ENCODE measurements around the gene KIRREL3. TPM values are rescaled to one million over a fixed set of nuclear protein-coding genes. Genes with fewer than 3 reads are reported as not detected.

Gene KIRREL3
- total and polyA plus RNA-seq, 2 of the 4 experiments (the other 2 are of a cell fraction), result 10.9 to 15.9 TPM

DNA sequence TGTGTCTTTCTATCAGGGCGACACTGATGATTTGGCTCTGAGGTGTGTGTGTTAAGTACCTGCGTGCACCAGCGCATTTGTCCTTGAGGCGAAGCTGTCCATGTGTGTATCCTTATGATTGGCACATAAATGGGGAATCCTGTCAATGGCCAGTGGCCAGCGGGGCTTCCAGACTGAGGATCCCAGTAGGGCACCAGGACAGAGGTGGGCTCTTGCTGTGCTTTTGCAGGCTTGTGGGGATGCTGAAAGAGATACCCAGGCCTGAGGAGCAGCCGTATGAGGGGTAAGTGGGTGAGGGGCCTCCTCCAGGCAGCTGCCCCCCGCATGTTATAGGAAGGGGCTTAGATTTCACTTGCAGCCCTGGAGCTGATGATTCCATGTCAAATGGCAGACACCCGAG is 488.3 kb downstream of the KIRREL3 start:
- no peak overlapping the region for H3K4me3 ChIP-seq (ENCODE audit: insufficient read depth, low read depth, low read length)
- no peak overlapping the region for H4K91ac ChIP-seq (ENCODE audit: insufficient read depth, low read depth, low read length)
- no peak overlapping the region for H3K4me2 ChIP-seq (ENCODE audit: low read depth, low read length)
- H3K4ac ChIP-seq (ENCODE audit: low read depth, low read length), result no peak overlapping the region
- intact Hi-C loops (cut with micrococcal nuclease), result no loop called here
- no peak overlapping the region for H2BK20ac ChIP-seq (ENCODE audit: low read depth, low read length)
- H3K27ac ChIP-seq (ENCODE audit: insufficient read depth, low read length), result no peak overlapping the region
- dilution Hi-C loops (cut with HindIII; ENCODE audit: low sequenced_read_pairs, unreplicated experiment), result no loop called here
- TF ChIP-seq, protein P1, sequence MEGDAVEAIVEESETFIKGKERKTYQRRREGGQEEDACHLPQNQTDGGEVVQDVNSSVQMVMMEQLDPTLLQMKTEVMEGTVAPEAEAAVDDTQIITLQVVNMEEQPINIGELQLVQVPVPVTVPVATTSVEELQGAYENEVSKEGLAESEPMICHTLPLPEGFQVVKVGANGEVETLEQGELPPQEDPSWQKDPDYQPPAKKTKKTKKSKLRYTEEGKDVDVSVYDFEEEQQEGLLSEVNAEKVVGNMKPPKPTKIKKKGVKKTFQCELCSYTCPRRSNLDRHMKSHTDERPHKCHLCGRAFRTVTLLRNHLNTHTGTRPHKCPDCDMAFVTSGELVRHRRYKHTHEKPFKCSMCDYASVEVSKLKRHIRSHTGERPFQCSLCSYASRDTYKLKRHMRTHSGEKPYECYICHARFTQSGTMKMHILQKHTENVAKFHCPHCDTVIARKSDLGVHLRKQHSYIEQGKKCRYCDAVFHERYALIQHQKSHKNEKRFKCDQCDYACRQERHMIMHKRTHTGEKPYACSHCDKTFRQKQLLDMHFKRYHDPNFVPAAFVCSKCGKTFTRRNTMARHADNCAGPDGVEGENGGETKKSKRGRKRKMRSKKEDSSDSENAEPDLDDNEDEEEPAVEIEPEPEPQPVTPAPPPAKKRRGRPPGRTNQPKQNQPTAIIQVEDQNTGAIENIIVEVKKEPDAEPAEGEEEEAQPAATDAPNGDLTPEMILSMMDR (conservative IDR thresholded peaks at IDR 0.05; ENCODE audit: low read depth, low read length), result no peak
- TF ChIP-seq, protein P2, sequence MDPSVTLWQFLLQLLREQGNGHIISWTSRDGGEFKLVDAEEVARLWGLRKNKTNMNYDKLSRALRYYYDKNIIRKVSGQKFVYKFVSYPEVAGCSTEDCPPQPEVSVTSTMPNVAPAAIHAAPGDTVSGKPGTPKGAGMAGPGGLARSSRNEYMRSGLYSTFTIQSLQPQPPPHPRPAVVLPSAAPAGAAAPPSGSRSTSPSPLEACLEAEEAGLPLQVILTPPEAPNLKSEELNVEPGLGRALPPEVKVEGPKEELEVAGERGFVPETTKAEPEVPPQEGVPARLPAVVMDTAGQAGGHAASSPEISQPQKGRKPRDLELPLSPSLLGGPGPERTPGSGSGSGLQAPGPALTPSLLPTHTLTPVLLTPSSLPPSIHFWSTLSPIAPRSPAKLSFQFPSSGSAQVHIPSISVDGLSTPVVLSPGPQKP (IDR thresholded peaks at IDR 0.05; ENCODE audit: borderline replicate concordance, low read depth, low read length), result no peak
- TF ChIP-seq BHLHE40 (IDR thresholded peaks at IDR 0.05; ENCODE audit: low read depth, low read length) (no peak), POLR2A (IDR thresholded peaks at IDR 0.05; ENCODE audit: low read depth, low read length) (no peak), MAFK (IDR thresholded peaks at IDR 0.05; ENCODE audit: low read depth, low read length) (no peak), RFX5 (IDR thresholded peaks at IDR 0.05; ENCODE audit: low read depth, low read length) (no peak), FOS (IDR thresholded peaks at IDR 0.05; ENCODE audit: low read depth, low read length) (no peak), MXI1 (IDR thresholded peaks at IDR 0.05; ENCODE audit: borderline replicate concordance, low read depth, low read length) (no peak), RAD21 (IDR thresholded peaks at IDR 0.05; ENCODE audit: low read length) (no peak), CEBPB (IDR thresholded peaks at IDR 0.05; ENCODE audit: low read depth, low read length) (no peak), NFE2L2 (IDR thresholded peaks at IDR 0.05; ENCODE audit: low read depth, low read length) (no peak), CHD1 (IDR thresholded peaks at IDR 0.05; ENCODE audit: low read depth, low read length) (no peak), MAZ (IDR thresholded peaks at IDR 0.05; ENCODE audit: borderline replicate concordance, low read depth, low read length) (no peak)
- TF ChIP-seq, protein P3, sequence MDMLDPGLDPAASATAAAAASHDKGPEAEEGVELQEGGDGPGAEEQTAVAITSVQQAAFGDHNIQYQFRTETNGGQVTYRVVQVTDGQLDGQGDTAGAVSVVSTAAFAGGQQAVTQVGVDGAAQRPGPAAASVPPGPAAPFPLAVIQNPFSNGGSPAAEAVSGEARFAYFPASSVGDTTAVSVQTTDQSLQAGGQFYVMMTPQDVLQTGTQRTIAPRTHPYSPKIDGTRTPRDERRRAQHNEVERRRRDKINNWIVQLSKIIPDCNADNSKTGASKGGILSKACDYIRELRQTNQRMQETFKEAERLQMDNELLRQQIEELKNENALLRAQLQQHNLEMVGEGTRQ (IDR thresholded peaks at IDR 0.05; ENCODE audit: low read depth, low read length), result no peak
- H3K14ac ChIP-seq (replicated peaks; ENCODE audit: low read depth, low read length), result no peak overlapping the region
- WGBS, 2 experiments (ENCODE audit: extremely low coverage in 2 of 2, insufficient read length in 1 of 2), result 60% methylated on average over 1 of the region's 8 CpGs; no CpG with 5 or more reads in 1 of the 2 experiments
- ChIA-PET CTCF (no interaction called here), POLR2A (ENCODE audit: unreplicated experiment) (no interaction called here)
- H3K4me1 ChIP-seq (ENCODE audit: control insufficient read depth, insufficient read depth, low read length), result no peaks in the 10 kb centered on the region
- H3K56ac ChIP-seq (ENCODE audit: extremely low read depth, insufficient read depth, low read length), result no peak overlapping the region
- no peak overlapping the region for H2BK15ac ChIP-seq (ENCODE audit: low read depth, low read length)
- no peak for ATAC-seq (ENCODE audit: low read depth)
- no peaks in the 10 kb centered on the region for H3K79me1 ChIP-seq (ENCODE audit: low read depth in 1 of 2, low read length in 2 of 2)
- no peak overlapping the region for H3K18ac ChIP-seq (ENCODE audit: low read depth, low read length)
- no peak overlapping the region for H2BK120ac ChIP-seq (ENCODE audit: low read depth, low read length)
- no peak overlapping the region for H2BK5ac ChIP-seq (ENCODE audit: low read depth, low read length, poor library complexity, severe bottlenecking)
- H2AK5ac ChIP-seq (ENCODE audit: low read depth, low read length), result no peak overlapping the region
- H3K9ac ChIP-seq (ENCODE audit: low read depth, low read length), result no peak overlapping the region
- BruUV-seq (replicated peaks), result no TSS peak
- no peak overlapping the region for H2AK9ac ChIP-seq (replicated peaks; ENCODE audit: low read depth, low read length, poor library complexity)
- no peaks in the 10 kb centered on the region for H4K20me1 ChIP-seq (ENCODE audit: insufficient read depth, low read length)
- DNase-seq, result no peak
- H3K9me1 ChIP-seq (ENCODE audit: insufficient read depth, low read length), result no peaks in the 10 kb centered on the region
- no peaks in the 10 kb centered on the region for H3K36me3 ChIP-seq (ENCODE audit: control insufficient read depth, insufficient read depth, low read length)
- H4K5ac ChIP-seq (ENCODE audit: low read depth, low read length), result no peak overlapping the region
- in situ Hi-C loops (cut with MboI; ENCODE audit: low sequenced_read_pairs), result no loop called here
- H4K8ac ChIP-seq (ENCODE audit: low read depth in 2 of 2, low read length in 2 of 2), result no peak overlapping the region
- no peak overlapping the region for H2AFZ ChIP-seq (replicated peaks; ENCODE audit: low read length, poor library complexity)
- H3K27me3 ChIP-seq (ENCODE audit: control insufficient read depth, insufficient read depth, low read length), result no peaks in the 10 kb centered on the region
- H3K9me3 ChIP-seq (ENCODE audit: control insufficient read depth, insufficient read depth, low read length), result no peaks in the 10 kb centered on the region
- H3K23ac ChIP-seq (ENCODE audit: low read depth, low read length), result no peak overlapping the region

Measured in IMR-90 (cell line).